Bladder microvascular endothelial cell (primary cell): ENCODE data around the gene TTLL10. TPM values are rescaled to one million over a fixed set of nuclear protein-coding genes. Genes with fewer than 3 reads are reported as not detected.

Experiments
- total RNA-seq: library from RNA; depleted of rRNA; stranded (reverse); fragments of >200 nt; gene quantifications from 2 replicates; pipeline ENCODE4 v1.2.3, GENCODE V29; 2014

TTLL10 gene, protein sequence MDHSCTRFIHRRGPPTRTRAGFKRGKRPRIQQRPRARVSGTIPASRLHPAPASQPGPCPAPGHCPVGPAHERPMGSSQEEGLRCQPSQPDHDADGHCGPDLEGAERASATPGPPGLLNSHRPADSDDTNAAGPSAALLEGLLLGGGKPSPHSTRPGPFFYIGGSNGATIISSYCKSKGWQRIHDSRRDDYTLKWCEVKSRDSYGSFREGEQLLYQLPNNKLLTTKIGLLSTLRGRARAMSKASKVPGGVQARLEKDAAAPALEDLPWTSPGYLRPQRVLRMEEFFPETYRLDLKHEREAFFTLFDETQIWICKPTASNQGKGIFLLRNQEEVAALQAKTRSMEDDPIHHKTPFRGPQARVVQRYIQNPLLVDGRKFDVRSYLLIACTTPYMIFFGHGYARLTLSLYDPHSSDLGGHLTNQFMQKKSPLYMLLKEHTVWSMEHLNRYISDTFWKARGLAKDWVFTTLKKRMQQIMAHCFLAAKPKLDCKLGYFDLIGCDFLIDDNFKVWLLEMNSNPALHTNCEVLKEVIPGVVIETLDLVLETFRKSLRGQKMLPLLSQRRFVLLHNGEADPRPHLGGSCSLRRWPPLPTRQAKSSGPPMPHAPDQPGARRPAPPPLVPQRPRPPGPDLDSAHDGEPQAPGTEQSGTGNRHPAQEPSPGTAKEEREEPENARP
- total RNA-seq = not detected in 2 replicates

GRCh38 chr1:1173793-1174415, at the start of gene TTLL10:
TSS of gene TTLL10 (plus strand) at chr1:1173880. CDS start at chr1:1179216, 5,336 bp downstream.

DNA sequence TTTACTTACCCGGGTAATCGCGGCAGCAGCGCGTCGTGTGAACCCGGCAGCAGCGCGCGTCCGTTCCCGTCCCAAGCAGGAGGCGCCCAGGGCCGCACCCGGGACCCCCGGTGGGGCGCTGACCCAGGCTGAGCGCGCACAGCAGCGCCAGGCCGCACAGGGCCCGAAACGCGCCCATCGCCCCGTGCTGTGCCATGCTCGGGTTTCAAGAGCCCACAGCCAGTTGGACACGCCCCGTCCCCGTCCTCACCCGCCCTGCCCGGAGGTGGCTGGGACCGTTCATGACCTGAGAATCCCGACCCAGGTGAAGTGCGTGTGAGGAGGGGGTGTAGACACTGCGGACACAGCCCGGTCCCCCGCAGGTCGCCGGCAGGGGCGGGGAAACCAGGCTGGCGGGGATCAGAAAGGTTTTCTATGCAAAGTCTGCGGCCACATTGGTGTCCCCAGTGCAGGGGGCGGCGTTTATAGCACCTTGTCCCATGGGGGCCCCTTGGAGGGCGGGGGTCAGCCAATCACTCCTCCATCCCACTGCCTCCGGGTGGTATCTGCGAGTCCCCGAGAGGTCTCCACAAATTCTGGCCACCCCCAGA, 32.8 kb downstream of the TTLL10 start, which contains the start of gene TNFRSF18:
TSS of gene TNFRSF18 (minus strand) at position 217 of the 590 bp plus-strand sequence. CDS start at position 196, 21 bp downstream.

GRCh38 chr1:1213345-1214265, 39.9 kb downstream of the TTLL10 start, which contains the start of gene TNFRSF4:
TSS of gene TNFRSF4 (minus strand) at chr1:1214153. CDS start at chr1:1214127, 26 bp downstream.

DNA sequence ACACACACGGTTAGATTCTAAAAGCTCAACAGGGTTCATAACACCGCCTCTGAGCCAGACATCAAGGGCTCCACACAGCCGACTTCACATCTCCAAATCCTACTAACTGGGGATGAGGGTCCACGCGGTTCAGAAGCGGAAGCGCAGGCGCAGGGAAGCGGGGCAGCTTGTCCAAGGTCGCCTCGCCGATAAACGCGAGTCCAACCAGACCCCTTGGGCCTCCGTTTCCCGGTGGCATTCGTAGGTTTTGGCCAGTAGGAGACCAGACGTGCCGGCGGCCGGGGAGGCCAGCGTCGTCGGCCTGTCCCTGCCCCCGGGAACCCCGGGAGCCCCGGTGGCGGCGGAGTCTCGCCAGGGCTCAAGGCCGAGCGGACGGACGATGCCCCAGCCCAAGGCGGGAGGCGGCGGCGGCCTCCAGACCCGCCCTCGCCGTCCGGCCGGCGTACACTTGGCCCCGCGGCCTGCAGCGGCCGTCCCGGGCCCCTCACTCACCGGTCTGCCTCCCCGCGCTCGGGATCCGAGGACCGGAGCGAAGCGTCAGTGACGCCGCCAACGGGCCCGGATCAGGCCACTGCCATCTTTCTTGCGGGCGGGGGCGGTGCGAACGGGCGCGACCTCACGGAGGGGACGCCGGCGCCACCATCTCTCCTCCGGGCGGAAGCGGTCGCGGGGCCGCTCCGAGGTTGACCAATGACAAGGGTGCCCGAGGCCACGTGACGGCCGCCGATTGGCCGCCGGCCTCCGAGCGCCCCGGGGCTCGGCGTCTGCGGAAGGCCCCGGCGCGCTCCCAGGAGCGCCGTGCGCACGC, 57.9 kb downstream of the TTLL10 start, which contains the start of gene SDF4:
TSS of gene SDF4 (minus strand) at position 602 of the 808 bp plus-strand sequence. CDS start 3,229 bp downstream, outside the sequence.

DNA sequence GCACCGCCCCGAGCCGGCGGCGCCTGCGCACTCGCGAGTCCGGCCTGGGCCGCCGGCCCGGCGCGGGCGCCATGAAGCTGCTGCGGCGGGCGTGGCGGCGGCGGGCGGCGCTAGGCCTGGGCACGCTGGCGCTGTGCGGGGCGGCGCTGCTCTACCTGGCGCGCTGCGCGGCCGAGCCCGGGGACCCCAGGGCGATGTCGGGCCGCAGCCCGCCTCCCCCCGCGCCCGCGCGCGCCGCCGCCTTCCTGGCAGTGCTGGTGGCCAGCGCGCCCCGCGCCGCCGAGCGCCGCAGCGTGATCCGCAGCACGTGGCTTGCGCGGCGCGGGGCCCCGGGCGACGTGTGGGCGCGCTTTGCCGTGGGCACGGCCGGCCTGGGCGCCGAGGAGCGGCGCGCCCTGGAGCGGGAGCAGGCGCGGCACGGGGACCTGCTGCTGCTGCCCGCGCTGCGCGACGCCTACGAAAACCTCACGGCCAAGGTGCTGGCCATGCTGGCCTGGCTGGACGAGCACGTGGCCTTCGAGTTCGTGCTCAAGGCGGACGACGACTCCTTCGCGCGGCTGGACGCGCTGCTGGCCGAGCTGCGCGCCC, 58.6 kb downstream of the TTLL10 start, which contains the start of gene B3GALT6:
TSS of gene B3GALT6 (plus strand) at position 30 of the 588 bp plus-strand sequence. CDS start at position 72, 42 bp downstream.

DNA sequence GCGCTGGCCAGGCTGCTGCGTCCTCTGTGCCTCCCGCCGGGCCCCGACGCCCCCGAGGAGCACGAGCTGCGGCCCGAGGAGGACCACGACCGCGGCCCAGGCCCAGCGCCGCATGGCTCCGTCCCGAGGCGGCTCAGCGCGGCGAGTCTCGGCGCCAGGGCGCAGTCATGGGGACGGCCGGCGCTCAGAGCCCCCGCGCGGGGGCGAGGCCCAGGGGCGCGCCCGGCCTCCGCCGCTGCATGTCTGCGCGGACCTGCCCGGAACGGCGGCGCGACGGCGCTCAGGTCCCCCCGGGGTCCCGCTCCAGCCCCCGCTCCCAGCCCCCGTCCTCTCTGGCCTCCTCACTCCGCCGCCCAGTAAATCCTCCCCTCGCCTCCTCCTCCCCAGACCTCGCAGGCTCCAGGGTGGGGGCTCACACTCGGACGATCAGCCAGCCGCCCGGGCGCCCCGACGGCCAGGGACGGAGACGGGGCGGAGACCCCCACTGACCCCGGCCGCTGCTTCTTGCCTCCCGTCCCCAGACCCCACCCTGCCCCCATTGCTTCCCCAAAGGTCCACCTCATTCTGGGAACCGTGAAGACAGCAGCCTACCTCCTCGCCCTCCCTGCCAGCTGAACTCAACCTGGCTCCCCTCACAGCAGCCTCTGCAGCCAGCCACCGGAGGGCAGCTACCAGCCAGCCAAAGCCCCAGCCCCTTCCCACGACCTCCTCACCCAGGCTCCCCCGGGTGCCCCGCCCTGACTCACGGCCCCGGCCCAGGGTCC, 73.1 kb downstream of the TTLL10 start, which contains the start of gene C1QTNF12:
TSS of gene C1QTNF12 (minus strand) at position 146 of the 764 bp plus-strand sequence. CDS start at position 114, 32 bp downstream.

Other genes with a start within 250 kb of the TTLL10 start
- gene SAMD11, start 250.0 kb upstream of the TTLL10 start, total RNA-seq = not detected in 2 replicates
- 65.4 and 87.5 TPM in 2 replicates for gene NOC2L, start 214.6 kb upstream of the TTLL10 start, total RNA-seq
- 3.7 and 8.5 TPM in 2 replicates for gene KLHL17, start 213.3 kb upstream of the TTLL10 start, total RNA-seq
- 0.16 and 0.31 TPM in 2 replicates for gene PLEKHN1, start 207.4 kb upstream of the TTLL10 start, total RNA-seq
- gene PERM1, start 191.8 kb upstream of the TTLL10 start, total RNA-seq = not detected in 2 replicates
- 19.6 and 32.3 TPM in 2 replicates for gene HES4, start 173.8 kb upstream of the TTLL10 start, total RNA-seq
- gene ISG15, start 160.4 kb upstream of the TTLL10 start, total RNA-seq = 87.4 and 256 TPM in 2 replicates
- gene AGRN, start 153.8 kb upstream of the TTLL10 start, total RNA-seq = 97.1 and 238 TPM in 2 replicates
- gene RNF223, start 99.6 kb upstream of the TTLL10 start, total RNA-seq = not detected in 2 replicates
- gene C1orf159, start 57.8 kb upstream of the TTLL10 start, total RNA-seq = 6.2 and 9.3 TPM in 2 replicates
- 1.0 TPM in 1 of 2 replicates, not detected in the other for gene TNFRSF18, start 32.7 kb downstream of the TTLL10 start, total RNA-seq
- gene TNFRSF4, start 40.3 kb downstream of the TTLL10 start, total RNA-seq = 2.1 and 7.7 TPM in 2 replicates
- gene SDF4, start 58.1 kb downstream of the TTLL10 start, total RNA-seq = 89.2 and 155 TPM in 2 replicates
- 16.5 and 25.5 TPM in 2 replicates for gene B3GALT6, start 58.4 kb downstream of the TTLL10 start, total RNA-seq
- gene C1QTNF12, start 72.8 kb downstream of the TTLL10 start, total RNA-seq = 0.32 and 0.57 TPM in 2 replicates
- gene UBE2J2, start 100.0 kb downstream of the TTLL10 start, total RNA-seq = 35.9 and 53.0 TPM in 2 replicates
- under 0.01 and 0.63 TPM in 2 replicates for gene SCNN1D, start 106.6 kb downstream of the TTLL10 start, total RNA-seq
- gene ACAP3, start 134.1 kb downstream of the TTLL10 start, total RNA-seq = 15.5 and 45.4 TPM in 2 replicates
- 9.1 and 10.5 TPM in 2 replicates for gene PUSL1, start 134.7 kb downstream of the TTLL10 start, total RNA-seq
- 54.6 and 91.5 TPM in 2 replicates for gene INTS11, start 150.8 kb downstream of the TTLL10 start, total RNA-seq
- gene CPTP, start 150.9 kb downstream of the TTLL10 start, total RNA-seq = 15.1 and 16.4 TPM in 2 replicates
- 0.31 and 0.32 TPM in 2 replicates for gene TAS1R3, start 157.4 kb downstream of the TTLL10 start, total RNA-seq
- gene DVL1, start 175.5 kb downstream of the TTLL10 start, total RNA-seq = 36.1 and 52.0 TPM in 2 replicates
- 0.38 and 0.97 TPM in 2 replicates for gene MXRA8, start 184.7 kb downstream of the TTLL10 start, total RNA-seq
- 70.4 and 101 TPM in 2 replicates for gene AURKAIP1, start 201.3 kb downstream of the TTLL10 start, total RNA-seq
- 54.7 and 196 TPM in 2 replicates for gene CCNL2, start 225.5 kb downstream of the TTLL10 start, total RNA-seq
- gene MRPL20, start 233.4 kb downstream of the TTLL10 start, total RNA-seq = 62.6 and 82.6 TPM in 2 replicates
- gene ANKRD65, start 247.4 kb downstream of the TTLL10 start, total RNA-seq = 0.25 and 0.32 TPM in 2 replicates